GM19240 (cell line): Measurements from ENCODE around the gene TREM2.
"Not testable (repeated sequence)": the region's sequence is repeated elsewhere in the genome, so short reads cannot be mapped to it uniquely, and the experiment has no call there.

Experiments
- DNase-seq: peaks from one replicate; pipeline ENCODE4 v3.0.0; 2011; ENCODE audit warnings: low spot score; ENCODE audit not compliant: insufficient read length

Gene TREM2

DNA sequence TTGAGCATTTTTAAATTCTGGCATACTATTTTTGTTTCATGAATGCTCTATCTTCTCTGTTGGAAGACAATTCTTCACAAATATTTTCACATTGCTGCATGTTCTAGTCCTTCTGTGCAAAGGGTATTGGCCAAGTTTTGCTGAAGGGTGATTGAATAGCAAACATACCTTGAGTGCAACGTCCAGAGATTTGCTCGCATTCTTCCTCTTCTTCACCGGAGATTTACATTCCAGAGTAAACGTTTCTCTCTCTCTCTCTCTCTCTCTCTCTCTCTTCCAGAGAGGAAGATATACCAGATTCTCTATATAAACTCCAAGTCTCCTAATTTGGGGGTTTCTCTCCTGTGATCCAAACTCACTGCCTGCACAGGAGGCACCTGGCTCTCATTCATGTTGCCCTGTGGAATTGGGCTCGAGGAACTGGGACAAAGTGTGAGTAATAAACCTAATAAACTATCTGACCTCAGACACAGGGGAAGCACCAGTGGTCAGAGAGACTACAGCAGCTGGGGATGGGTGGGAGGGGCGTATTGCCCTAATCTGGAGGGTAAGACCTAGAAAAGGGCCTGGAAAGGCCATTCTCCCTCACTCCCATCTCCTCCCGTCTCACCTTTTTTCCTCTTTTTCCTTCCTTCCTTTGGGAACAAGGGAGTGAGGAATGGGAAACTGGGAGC, 7.6 kb downstream of the TREM2 start:
- DNase-seq, result no peak

GRCh38 chr6:41153992-41154625, 8.8 kb downstream of the TREM2 start, which contains the start of gene TREML1:
Gene TREML1, minus strand, starts transcription at chr6:41154347. Its CDS starts 59 bp downstream, at chr6:41154288.
- no peak for DNase-seq

DNA sequence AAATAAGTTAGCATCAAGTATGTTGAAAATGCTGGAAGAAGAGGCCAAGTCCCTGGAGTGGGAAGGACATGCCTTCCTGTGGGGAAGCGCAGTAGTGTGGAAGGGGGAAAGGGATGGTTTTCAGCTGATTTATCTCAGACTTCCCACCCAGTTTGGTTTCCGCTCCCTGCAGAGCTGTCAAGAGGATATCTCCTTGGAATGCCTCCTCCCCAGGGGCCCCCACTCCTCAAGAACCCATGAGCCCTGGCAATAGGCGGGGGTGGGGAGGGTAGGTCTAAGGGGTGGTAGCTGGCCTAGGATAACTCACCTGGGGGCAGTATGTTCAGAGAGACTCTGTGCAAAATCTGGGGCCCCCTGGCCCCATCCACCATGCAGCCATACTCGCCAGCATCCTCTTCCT, 9.5 kb downstream of the TREM2 start:
- no peak for DNase-seq

- DNase-seq, result no peak
Measured at GRCh38 chr6:41150671-41151070, 12.2 kb downstream of the TREM2 start.

DNA sequence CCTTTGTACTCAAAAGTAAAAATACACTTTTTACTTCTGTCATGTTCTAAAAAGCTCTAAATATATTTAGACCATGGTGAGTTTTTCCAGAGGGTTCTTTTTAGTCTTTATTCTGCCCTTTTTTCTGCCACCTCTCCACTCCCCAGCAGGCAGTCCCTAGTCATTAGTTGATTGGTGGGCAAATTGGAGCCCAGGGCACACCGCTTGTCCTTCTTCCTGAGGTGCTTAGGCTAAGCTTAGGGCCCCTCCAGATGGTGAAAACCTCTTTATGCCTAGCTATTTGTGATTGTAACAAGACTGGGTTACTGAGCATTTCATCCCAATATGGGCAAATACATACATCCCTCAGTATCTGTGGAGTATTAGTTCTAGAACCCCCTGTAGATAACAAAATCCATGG, 15.0 kb downstream of the TREM2 start:
- no peak for DNase-seq

GRCh38 chr6:41136911-41137310, 26.0 kb downstream of the TREM2 start:
- DNase-seq, result no peak

GRCh38 chr6:41135062-41135832, 27.7 kb downstream of the TREM2 start:
- DNase-seq, result no peak

- no peak for DNase-seq
Measured at GRCh38 chr6:41132254-41132653, 30.7 kb downstream of the TREM2 start.

GRCh38 chr6:41125282-41125681, 37.6 kb downstream of the TREM2 start:
- DNase-seq, result no peak

GRCh38 chr6:41122918-41123317, 40.0 kb downstream of the TREM2 start:
- DNase-seq, result no peak

DNA sequence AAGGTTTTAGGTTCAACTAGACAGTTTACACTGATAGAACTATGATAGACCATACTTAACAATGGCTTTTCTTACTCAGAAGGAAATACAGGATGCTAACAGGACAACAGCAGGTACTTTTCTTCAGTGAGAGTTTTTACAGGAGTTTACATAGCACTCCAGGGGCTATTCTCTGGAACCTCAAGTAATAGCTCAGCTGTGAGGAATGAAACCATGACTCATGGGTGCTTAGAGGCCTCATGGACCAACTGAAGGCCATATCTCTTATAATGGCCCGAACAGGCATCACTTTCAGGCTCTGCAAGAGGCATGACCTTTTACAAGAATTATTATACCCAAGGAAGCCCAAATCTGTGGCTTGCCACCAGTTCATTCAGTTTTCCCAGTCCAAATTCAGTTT, 40.5 kb downstream of the TREM2 start:
- DNase-seq, result no peak

- DNase-seq, result no peak
Measured at GRCh38 chr6:41120058-41120457, 42.9 kb downstream of the TREM2 start.

DNA sequence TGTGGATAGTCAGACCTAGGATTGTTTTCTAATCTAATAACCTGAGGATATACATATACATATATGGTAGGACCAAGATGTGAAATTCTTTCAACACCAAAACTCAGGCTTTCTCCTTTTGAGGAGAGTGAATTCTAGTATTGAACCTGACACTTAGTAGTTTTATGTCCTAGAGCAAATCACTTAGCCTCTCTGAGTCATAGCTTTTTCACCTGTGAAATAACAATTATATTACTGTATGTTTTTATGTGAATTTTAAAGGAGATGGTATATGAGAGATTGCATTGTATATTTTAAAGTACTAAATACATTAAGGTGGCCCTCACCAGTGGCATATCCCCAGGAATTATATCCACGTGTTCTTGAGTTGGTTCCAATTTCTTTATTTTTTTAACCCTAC, 43.4 kb downstream of the TREM2 start:
- DNase-seq, result no peak

DNA sequence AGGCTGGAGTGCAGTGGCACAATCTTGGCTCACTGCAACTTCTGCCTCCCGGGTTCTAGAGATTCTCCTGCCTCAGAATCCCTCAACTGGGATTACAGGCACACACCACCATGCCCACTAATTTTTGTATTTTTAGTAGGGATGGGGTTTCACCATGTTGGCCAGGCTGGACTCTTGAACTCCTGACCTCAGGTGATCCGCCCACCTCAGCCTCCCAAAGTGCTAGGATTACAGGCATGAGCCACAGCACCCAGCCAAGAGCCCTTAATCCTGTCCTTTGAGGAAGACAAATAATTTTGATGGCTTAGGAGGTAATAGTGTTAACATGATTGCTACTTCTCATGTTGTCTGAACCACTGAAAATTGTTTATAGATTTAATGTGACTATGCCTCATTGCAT, 47.9 kb downstream of the TREM2 start:
- not testable (repeated sequence) for DNase-seq

DNA sequence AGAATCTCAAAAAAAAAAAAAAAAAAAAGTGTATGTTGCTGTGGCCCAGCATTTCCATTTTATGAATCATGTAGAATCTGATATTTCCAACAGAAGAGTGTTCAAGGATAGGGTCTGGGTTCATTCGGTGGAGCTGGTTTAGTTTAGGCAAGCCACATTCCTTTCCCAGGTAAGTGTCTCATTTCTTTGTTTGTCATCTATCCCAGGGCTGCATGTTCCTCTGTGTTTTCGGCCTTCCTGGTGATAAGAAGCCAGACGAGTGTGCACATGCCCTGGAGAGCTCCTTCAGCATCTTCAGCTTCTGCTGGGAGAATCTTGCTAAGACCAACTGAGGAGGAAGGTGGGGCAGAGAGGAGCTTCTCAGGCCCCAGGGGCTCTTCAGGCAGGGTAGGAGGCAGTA, 51.9 kb downstream of the TREM2 start:
- DNase-seq, result no peak
